IMR-90 (cell line): ENCODE results near the gene PARP3.

Experiments used
- BHLHE40 ChIP-seq: fragments of 150-350 bp; IDR thresholded peaks from 2 replicates; pipeline ENCODE4 v1.6.1; 2016; ENCODE audit warnings: mild to moderate bottlenecking, low read depth, low read length
- CTCF ChIP-seq: conservative IDR thresholded peaks from 2 replicates; pipeline ENCODE4 v1.5.1; 2012; ENCODE audit warnings: mild to moderate bottlenecking, low read depth, low read length, improper control_type of control experiment
- ELK1 ChIP-seq: fragments of 150-350 bp; IDR thresholded peaks from 2 replicates; pipeline ENCODE4 v1.6.1; 2016; ENCODE audit warnings: low read depth, mild to moderate bottlenecking, low read length, moderate library complexity, borderline replicate concordance
- FOS ChIP-seq: fragments of 150-350 bp; IDR thresholded peaks from 2 replicates; pipeline ENCODE4 v1.6.1; 2016; ENCODE audit warnings: low read depth, low read length
- MAFK ChIP-seq: IDR thresholded peaks from 2 replicates; pipeline ENCODE4 v1.6.1; 2012; ENCODE audit warnings: low read depth, low read length, improper control_type of control experiment
- MXI1 ChIP-seq: IDR thresholded peaks from 2 replicates; pipeline ENCODE4 v1.6.1; 2012; ENCODE audit warnings: low read depth, mild to moderate bottlenecking, low read length, moderate library complexity, borderline replicate concordance
- POLR2A ChIP-seq: IDR thresholded peaks from 2 replicates; pipeline ENCODE4 v1.6.1; 2012; ENCODE audit warnings: mild to moderate bottlenecking, low read depth, low read length
- RAD21 ChIP-seq: IDR thresholded peaks from 2 replicates; pipeline ENCODE4 v1.6.1; 2012; ENCODE audit warnings: low read length, improper control_type of control experiment
- RFX5 ChIP-seq: IDR thresholded peaks from 2 replicates; pipeline ENCODE4 v1.8.0; 2012; ENCODE audit warnings: low read depth, mild to moderate bottlenecking, low read length, moderate library complexity
- SMC3 ChIP-seq: fragments of 150-350 bp; IDR thresholded peaks from 2 replicates; pipeline ENCODE4 v1.6.1; 2016; ENCODE audit warnings: low read depth, mild to moderate bottlenecking, antibody characterized with exemption, low read length, moderate library complexity
- USF2 ChIP-seq: fragments of 150-350 bp; IDR thresholded peaks from 2 replicates; pipeline ENCODE4 v1.6.1; 2017; ENCODE audit warnings: mild to moderate bottlenecking, antibody characterized with exemption, low read length, low read depth

- no peak for TF ChIP-seq RAD21
- TF ChIP-seq CTCF, result no peak
- TF ChIP-seq BHLHE40, result no peak
- no peak for TF ChIP-seq MAFK
- TF ChIP-seq POLR2A, result no peak
- no peak for TF ChIP-seq SMC3
- no peak for TF ChIP-seq MXI1
- no peak for TF ChIP-seq FOS
- no peak for TF ChIP-seq USF2
- no peak for TF ChIP-seq RFX5
- no peak for TF ChIP-seq ELK1
Measured at GRCh38 chr3:51958603-51959521, 16.7 kb downstream of the PARP3 start.
